ENCODE measurements around the gene PRKAR2A. TPM values are rescaled to one million over a fixed set of nuclear protein-coding genes. Genes with fewer than 3 reads are reported as not detected.
A peak's percentile ranks its signal among the peaks of the same experiment; 100 is the strongest.

PRKAR2A gene
- total and polyA plus RNA-seq, 9 of the 15 experiments (the other 6 are each of a cell fraction or from before 2014, with no cell fraction given) = 15.9 to 84.5 (median 37.6) TPM

DNA sequence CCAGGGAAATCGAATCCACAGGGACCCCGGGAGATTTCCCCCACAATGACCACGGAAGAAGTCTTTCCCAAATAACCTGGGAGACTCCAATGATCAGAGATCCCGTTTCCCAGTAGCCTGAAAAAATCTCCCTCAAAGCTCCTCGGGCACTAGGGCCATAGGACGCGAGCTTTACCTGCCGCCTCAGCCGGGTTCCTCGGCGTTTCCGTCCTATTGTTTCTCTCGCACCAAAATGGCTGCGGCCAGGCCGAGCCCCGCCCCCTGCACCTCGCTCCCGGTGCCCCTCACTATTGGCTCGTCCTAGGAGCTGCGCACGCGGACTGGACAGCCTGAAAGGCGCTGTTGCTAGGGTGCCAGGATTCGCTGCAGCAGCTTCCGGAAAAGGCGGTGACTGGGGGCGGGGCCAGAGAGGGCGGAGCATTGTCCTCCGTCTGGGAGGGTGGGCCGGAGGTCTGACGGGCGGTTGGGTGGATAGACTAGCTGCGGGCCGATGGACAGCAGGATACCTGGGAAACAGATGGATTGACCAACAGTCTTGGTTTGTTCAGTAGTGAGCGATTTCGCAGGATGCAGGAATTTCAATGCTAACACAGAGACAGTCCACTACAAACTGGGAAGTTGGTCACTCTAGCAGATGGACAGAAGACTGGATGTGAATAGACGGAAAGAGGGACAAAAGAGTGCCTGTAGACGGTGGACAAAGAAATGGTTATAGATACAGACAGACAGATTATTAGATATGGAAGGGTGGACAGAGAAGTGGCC lies 130.5 kb downstream of the PRKAR2A start, which contains the start of gene IP6K2 (continued):
- TF ChIP-seq, protein P1, sequence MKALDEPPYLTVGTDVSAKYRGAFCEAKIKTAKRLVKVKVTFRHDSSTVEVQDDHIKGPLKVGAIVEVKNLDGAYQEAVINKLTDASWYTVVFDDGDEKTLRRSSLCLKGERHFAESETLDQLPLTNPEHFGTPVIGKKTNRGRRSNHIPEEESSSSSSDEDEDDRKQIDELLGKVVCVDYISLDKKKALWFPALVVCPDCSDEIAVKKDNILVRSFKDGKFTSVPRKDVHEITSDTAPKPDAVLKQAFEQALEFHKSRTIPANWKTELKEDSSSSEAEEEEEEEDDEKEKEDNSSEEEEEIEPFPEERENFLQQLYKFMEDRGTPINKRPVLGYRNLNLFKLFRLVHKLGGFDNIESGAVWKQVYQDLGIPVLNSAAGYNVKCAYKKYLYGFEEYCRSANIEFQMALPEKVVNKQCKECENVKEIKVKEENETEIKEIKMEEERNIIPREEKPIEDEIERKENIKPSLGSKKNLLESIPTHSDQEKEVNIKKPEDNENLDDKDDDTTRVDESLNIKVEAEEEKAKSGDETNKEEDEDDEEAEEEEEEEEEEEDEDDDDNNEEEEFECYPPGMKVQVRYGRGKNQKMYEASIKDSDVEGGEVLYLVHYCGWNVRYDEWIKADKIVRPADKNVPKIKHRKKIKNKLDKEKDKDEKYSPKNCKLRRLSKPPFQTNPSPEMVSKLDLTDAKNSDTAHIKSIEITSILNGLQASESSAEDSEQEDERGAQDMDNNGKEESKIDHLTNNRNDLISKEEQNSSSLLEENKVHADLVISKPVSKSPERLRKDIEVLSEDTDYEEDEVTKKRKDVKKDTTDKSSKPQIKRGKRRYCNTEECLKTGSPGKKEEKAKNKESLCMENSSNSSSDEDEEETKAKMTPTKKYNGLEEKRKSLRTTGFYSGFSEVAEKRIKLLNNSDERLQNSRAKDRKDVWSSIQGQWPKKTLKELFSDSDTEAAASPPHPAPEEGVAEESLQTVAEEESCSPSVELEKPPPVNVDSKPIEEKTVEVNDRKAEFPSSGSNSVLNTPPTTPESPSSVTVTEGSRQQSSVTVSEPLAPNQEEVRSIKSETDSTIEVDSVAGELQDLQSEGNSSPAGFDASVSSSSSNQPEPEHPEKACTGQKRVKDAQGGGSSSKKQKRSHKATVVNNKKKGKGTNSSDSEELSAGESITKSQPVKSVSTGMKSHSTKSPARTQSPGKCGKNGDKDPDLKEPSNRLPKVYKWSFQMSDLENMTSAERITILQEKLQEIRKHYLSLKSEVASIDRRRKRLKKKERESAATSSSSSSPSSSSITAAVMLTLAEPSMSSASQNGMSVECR (CRISPR knock-in tag; IDR thresholded peaks at IDR 0.05) = no peak
- peak; percentile 91 for TF ChIP-seq RFX1 (IDR thresholded peaks at IDR 0.05)
- TF ChIP-seq CCNT2 (IDR thresholded peaks at IDR 0.05; ENCODE audit: borderline replicate concordance, extremely low read depth, insufficient read length, low read depth, low read length) = no peak
- TF ChIP-seq MBD2 (IDR thresholded peaks at IDR 0.05; ENCODE audit: borderline replicate concordance, low read depth) = peak; percentile 79; the same call in 1 of the 2 replicates
- no peak for TF ChIP-seq ATF1 (CRISPR knock-in tag; IDR thresholded peaks at IDR 0.05)
- TF ChIP-seq ATF1 (tag; IDR thresholded peaks at IDR 0.05) = peak; percentile 40; the same call in 1 of the 2 replicates
- TF ChIP-seq, protein P2, sequence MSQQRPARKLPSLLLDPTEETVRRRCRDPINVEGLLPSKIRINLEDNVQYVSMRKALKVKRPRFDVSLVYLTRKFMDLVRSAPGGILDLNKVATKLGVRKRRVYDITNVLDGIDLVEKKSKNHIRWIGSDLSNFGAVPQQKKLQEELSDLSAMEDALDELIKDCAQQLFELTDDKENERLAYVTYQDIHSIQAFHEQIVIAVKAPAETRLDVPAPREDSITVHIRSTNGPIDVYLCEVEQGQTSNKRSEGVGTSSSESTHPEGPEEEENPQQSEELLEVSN (IDR thresholded peaks at IDR 0.05; ENCODE audit: borderline replicate concordance in 1 of 2, extremely low read depth in 1 of 2, insufficient read depth in 1 of 2, insufficient read length in 1 of 2, low read depth in 1 of 2, low read length in 1 of 2, poor library complexity in 1 of 2, severe bottlenecking in 1 of 2) = peak in 1 of 2 experiments; percentile 28
- no peak for TF ChIP-seq BCOR (IDR thresholded peaks at IDR 0.05)
- peak; percentile 71 for TF ChIP-seq POLR2B (IDR thresholded peaks at IDR 0.05; ENCODE audit: low read depth, partially characterized antibody)
- TF ChIP-seq, protein P3, sequence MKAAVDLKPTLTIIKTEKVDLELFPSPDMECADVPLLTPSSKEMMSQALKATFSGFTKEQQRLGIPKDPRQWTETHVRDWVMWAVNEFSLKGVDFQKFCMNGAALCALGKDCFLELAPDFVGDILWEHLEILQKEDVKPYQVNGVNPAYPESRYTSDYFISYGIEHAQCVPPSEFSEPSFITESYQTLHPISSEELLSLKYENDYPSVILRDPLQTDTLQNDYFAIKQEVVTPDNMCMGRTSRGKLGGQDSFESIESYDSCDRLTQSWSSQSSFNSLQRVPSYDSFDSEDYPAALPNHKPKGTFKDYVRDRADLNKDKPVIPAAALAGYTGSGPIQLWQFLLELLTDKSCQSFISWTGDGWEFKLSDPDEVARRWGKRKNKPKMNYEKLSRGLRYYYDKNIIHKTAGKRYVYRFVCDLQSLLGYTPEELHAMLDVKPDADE (conservative IDR thresholded peaks at IDR 0.05; ENCODE audit: control insufficient read depth, low read depth, low read length) = 0 out of 2 replicates have a peak, but pooled peaks have one; percentile 9
- TF ChIP-seq, protein P4, sequence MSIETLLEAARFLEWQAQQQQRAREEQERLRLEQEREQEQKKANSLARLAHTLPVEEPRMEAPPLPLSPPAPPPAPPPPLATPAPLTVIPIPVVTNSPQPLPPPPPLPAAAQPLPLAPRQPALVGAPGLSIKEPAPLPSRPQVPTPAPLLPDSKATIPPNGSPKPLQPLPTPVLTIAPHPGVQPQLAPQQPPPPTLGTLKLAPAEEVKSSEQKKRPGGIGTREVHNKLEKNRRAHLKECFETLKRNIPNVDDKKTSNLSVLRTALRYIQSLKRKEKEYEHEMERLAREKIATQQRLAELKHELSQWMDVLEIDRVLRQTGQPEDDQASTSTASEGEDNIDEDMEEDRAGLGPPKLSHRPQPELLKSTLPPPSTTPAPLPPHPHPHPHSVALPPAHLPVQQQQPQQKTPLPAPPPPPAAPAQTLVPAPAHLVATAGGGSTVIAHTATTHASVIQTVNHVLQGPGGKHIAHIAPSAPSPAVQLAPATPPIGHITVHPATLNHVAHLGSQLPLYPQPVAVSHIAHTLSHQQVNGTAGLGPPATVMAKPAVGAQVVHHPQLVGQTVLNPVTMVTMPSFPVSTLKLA (conservative IDR thresholded peaks at IDR 0.05) = peak; percentile 51 to 77; a peak in 3 of 4 replicates
- peak; percentile 93 for TF ChIP-seq HNRNPLL (IDR thresholded peaks at IDR 0.05; ENCODE audit: low read depth, low read length, poor library complexity, severe bottlenecking)
- TF ChIP-seq, protein P5, sequence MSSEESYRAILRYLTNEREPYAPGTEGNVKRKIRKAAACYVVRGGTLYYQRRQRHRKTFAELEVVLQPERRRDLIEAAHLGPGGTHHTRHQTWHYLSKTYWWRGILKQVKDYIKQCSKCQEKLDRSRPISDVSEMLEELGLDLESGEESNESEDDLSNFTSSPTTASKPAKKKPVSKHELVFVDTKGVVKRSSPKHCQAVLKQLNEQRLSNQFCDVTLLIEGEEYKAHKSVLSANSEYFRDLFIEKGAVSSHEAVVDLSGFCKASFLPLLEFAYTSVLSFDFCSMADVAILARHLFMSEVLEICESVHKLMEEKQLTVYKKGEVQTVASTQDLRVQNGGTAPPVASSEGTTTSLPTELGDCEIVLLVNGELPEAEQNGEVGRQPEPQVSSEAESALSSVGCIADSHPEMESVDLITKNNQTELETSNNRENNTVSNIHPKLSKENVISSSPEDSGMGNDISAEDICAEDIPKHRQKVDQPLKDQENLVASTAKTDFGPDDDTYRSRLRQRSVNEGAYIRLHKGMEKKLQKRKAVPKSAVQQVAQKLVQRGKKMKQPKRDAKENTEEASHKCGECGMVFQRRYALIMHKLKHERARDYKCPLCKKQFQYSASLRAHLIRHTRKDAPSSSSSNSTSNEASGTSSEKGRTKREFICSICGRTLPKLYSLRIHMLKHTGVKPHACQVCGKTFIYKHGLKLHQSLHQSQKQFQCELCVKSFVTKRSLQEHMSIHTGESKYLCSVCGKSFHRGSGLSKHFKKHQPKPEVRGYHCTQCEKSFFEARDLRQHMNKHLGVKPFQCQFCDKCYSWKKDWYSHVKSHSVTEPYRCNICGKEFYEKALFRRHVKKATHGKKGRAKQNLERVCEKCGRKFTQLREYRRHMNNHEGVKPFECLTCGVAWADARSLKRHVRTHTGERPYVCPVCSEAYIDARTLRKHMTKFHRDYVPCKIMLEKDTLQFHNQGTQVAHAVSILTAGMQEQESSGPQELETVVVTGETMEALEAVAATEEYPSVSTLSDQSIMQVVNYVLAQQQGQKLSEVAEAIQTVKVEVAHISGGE (CRISPR knock-in tag; IDR thresholded peaks at IDR 0.05) = peak in 1 of 3 experiments; percentile 49; a peak in 1 of 6 replicates

Data from K562 (cell line).